Measurements from ENCODE around the gene FABP6.

FABP6 gene

DNA sequence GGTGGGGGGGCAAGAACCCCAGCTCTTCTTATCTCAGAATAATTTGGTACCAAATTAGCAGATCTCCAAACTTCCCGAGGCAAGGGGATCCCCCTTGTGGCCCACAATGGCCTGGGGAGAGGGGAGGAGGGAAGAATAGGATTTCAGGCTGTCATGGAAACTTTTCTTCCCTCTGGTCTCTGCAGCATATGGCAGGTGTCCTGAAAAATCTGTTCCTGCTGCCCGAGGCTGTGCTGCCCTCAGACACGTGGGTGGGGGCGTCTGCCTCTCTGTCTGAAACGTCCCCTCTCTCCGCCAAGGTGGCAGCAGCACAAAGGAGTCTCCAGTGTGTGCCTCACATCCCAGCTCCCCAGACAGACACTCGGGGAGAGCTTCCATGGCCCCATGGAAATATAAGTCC is 49.0 kb downstream of the FABP6 start (continued):
- no peak for TF ChIP-seq ZNF596 (tag by site-specific recombination; IDR thresholded peaks at IDR 0.05)
- TF ChIP-seq, protein P1, sequence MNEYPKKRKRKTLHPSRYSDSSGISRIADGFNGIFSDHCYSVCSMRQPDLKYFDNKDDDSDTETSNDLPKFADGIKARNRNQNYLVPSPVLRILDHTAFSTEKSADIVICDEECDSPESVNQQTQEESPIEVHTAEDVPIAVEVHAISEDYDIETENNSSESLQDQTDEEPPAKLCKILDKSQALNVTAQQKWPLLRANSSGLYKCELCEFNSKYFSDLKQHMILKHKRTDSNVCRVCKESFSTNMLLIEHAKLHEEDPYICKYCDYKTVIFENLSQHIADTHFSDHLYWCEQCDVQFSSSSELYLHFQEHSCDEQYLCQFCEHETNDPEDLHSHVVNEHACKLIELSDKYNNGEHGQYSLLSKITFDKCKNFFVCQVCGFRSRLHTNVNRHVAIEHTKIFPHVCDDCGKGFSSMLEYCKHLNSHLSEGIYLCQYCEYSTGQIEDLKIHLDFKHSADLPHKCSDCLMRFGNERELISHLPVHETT (tag by site-specific recombination; IDR thresholded peaks at IDR 0.05) = no peak
- TF ChIP-seq SP2 (tag by site-specific recombination; IDR thresholded peaks at IDR 0.05) = no peak
- TF ChIP-seq, protein P2, sequence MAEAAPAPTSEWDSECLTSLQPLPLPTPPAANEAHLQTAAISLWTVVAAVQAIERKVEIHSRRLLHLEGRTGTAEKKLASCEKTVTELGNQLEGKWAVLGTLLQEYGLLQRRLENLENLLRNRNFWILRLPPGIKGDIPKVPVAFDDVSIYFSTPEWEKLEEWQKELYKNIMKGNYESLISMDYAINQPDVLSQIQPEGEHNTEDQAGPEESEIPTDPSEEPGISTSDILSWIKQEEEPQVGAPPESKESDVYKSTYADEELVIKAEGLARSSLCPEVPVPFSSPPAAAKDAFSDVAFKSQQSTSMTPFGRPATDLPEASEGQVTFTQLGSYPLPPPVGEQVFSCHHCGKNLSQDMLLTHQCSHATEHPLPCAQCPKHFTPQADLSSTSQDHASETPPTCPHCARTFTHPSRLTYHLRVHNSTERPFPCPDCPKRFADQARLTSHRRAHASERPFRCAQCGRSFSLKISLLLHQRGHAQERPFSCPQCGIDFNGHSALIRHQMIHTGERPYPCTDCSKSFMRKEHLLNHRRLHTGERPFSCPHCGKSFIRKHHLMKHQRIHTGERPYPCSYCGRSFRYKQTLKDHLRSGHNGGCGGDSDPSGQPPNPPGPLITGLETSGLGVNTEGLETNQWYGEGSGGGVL (tag by site-specific recombination; IDR thresholded peaks at IDR 0.05) = no peak
- no peak for TF ChIP-seq MEIS1 (CRISPR knock-in tag; IDR thresholded peaks at IDR 0.05; ENCODE audit: borderline replicate concordance)

DNA sequence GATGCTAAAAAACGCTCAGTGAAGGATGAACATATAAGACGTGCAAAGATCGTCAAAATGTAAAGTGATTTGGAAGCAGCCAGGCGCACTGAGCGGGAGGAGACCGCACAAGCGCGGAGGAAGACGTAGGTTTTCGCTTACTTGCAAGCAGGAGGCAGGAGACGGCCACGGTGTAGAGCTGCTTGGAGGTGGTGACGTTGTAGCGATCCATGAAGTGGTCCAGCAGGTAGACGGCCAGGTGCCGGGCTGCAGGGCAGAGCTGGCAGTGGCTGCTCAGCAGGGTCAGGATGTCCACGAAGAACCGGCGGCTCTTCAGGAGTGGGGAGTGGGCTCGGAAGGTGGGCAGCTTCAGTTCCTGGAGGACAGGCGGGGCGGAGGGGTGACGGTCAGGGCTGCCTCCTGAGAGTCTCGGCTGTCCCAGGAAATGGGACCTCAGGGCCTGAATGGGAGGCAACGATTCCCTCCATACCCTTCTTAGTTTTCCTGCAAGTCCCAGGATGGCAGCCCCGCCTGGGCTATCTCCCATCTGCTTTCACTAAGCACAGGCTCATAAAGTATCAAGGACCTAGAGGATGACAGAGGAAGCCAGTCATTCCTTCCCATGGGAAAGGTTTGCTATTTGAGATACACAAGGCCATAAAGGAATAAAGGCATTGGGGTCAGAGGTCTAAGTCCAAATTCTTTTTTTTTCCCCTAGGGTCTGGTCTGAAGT is 51.2 kb downstream of the FABP6 start:
- no peak overlapping the region for H3K4me3 ChIP-seq (ENCODE audit: low read depth, low read length)
- H3K27ac ChIP-seq (ENCODE audit: extremely low read depth, low read depth, low read length) = no peak overlapping the region
- ChIA-PET CTCF (interaction anchor here (0.5 kb wide), 1 partner anchor 145 kb away, joined by 3 read pairs; no protein-coding TSS in a partner anchor), POLR2A (no interaction called here)
- H3K9me3 ChIP-seq (ENCODE audit: control insufficient read depth, insufficient read depth, low read depth, low read length) = no peaks in the 10 kb centered on the region
- H3K36me3 ChIP-seq (ENCODE audit: control insufficient read depth in 2 of 2, insufficient read depth in 1 of 2, low read length in 2 of 2) = no peaks in the 10 kb centered on the region
- TF ChIP-seq ZNF621 (tag by site-specific recombination; IDR thresholded peaks at IDR 0.05) = no peak
- no peak for TF ChIP-seq ZNF558 (tag by site-specific recombination; IDR thresholded peaks at IDR 0.05)
- TF ChIP-seq ZNF843 (tag by site-specific recombination; IDR thresholded peaks at IDR 0.05) = no peak
- no peak for TF ChIP-seq ZNF596 (tag by site-specific recombination; IDR thresholded peaks at IDR 0.05)
- TF ChIP-seq, protein P3, sequence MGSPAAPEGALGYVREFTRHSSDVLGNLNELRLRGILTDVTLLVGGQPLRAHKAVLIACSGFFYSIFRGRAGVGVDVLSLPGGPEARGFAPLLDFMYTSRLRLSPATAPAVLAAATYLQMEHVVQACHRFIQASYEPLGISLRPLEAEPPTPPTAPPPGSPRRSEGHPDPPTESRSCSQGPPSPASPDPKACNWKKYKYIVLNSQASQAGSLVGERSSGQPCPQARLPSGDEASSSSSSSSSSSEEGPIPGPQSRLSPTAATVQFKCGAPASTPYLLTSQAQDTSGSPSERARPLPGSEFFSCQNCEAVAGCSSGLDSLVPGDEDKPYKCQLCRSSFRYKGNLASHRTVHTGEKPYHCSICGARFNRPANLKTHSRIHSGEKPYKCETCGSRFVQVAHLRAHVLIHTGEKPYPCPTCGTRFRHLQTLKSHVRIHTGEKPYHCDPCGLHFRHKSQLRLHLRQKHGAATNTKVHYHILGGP (tag by site-specific recombination; IDR thresholded peaks at IDR 0.05) = no peak
- TF ChIP-seq ZNF169 (tag by site-specific recombination; IDR thresholded peaks at IDR 0.05) = no peak
- H3K4me1 ChIP-seq (ENCODE audit: control insufficient read depth, insufficient read depth, low read length) = no peaks in the 10 kb centered on the region

DNA sequence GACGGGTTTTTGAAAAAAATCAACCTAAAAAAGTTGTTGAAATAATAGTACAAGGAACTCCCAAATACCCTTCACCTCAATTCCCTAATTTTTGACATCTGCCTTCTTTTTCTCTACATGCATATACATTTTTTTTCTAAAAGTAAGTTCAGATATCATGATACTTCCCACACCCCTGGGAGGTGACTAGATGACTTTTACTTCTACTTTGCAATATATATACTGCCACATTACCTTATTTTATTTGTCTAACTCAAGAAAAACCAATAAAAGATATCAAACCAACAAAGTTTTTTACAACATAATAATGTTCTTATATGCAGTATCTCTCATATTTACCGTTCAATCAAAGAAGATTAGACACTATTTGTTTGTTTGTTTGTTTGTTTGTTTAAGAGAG is 52.0 kb downstream of the FABP6 start:
- no peak for TF ChIP-seq ZNF266 (tag by site-specific recombination; IDR thresholded peaks at IDR 0.05; ENCODE audit: low read depth)
- TF ChIP-seq ZNF600 (tag by site-specific recombination; IDR thresholded peaks at IDR 0.05) = no peak
- Histone ChIP-seq H3K9me3 (ENCODE audit: control insufficient read depth, insufficient read depth, low read depth, low read length) (no peaks in the 10 kb centered on the region), H3K4me1 (ENCODE audit: control insufficient read depth, insufficient read depth, low read length) (no peaks in the 10 kb centered on the region), H3K27ac (ENCODE audit: extremely low read depth, low read depth, low read length) (no peak overlapping the region), H3K4me3 (ENCODE audit: low read depth, low read length) (no peak overlapping the region), H3K36me3 (ENCODE audit: control insufficient read depth in 2 of 2, insufficient read depth in 1 of 2, low read length in 2 of 2) (no peaks in the 10 kb centered on the region)
- ChIA-PET CTCF (no interaction called here), POLR2A (no interaction called here)

DNA sequence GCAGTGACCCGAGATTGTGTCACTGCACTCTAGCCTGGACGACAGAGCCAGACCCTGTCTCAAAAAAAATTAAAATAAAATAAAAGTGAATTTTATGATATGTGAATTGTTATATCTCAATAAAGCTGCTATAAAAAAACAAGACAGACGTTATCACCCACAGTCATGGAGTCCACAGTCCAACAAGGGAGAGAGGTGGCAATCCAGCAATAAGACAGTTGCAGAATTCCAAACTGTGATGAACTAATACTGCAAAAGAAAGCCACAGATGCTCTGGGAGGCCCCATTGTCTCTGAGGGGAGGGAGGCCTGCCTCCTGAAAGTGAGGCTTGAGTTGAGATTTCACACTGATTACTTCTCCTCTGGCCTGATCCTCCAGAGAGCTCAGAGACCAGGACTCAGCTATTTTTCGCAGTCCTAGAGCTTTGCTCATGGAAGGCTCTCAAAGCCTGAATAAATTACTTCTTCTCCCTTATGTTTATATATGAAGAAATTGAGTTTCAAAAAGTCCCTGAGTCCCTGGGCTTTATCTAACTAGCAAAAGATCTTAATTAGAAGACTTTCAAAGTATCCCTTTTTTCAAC is 55.1 kb downstream of the FABP6 start:
- no peak overlapping the region for H3K27ac ChIP-seq (ENCODE audit: extremely low read depth, low read depth, low read length)
- H3K4me1 ChIP-seq (ENCODE audit: control insufficient read depth, insufficient read depth, low read length) = no peaks in the 10 kb centered on the region
- ChIA-PET CTCF (interaction anchor here (0.6 to 1.3 kb wide), 2 partner anchors 263 to 264 kb away, joined by 3 to 5 read pairs; no protein-coding TSS in a partner anchor), POLR2A (no interaction called here)
- no peaks in the 10 kb centered on the region for H3K36me3 ChIP-seq (ENCODE audit: control insufficient read depth in 2 of 2, insufficient read depth in 1 of 2, low read length in 2 of 2)
- no peak overlapping the region for H3K4me3 ChIP-seq (ENCODE audit: low read depth, low read length)
- TF ChIP-seq ZNF510 (tag by site-specific recombination; IDR thresholded peaks at IDR 0.05; ENCODE audit: insufficient replicate concordance) = no peak
- no peak for TF ChIP-seq ZNF561 (tag by site-specific recombination; IDR thresholded peaks at IDR 0.05; ENCODE audit: borderline replicate concordance)
- TF ChIP-seq, protein P4, sequence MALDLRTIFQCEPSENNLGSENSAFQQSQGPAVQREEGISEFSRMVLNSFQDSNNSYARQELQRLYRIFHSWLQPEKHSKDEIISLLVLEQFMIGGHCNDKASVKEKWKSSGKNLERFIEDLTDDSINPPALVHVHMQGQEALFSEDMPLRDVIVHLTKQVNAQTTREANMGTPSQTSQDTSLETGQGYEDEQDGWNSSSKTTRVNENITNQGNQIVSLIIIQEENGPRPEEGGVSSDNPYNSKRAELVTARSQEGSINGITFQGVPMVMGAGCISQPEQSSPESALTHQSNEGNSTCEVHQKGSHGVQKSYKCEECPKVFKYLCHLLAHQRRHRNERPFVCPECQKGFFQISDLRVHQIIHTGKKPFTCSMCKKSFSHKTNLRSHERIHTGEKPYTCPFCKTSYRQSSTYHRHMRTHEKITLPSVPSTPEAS (tag by site-specific recombination; IDR thresholded peaks at IDR 0.05) = no peak
- no peak for TF ChIP-seq BCL11A (tag by site-specific recombination; IDR thresholded peaks at IDR 0.05; ENCODE audit: low read depth)
- no peak for TF ChIP-seq ZNF548 (tag by site-specific recombination; IDR thresholded peaks at IDR 0.05)
- no peak for TF ChIP-seq ZNF354C (tag by site-specific recombination; IDR thresholded peaks at IDR 0.05; ENCODE audit: borderline replicate concordance, low read depth)
- no peak for TF ChIP-seq ZSCAN23 (tag by site-specific recombination; IDR thresholded peaks at IDR 0.05)
- TF ChIP-seq ZNF670 (tag by site-specific recombination; IDR thresholded peaks at IDR 0.05; ENCODE audit: low read depth) = no peak
- TF ChIP-seq, protein P5, sequence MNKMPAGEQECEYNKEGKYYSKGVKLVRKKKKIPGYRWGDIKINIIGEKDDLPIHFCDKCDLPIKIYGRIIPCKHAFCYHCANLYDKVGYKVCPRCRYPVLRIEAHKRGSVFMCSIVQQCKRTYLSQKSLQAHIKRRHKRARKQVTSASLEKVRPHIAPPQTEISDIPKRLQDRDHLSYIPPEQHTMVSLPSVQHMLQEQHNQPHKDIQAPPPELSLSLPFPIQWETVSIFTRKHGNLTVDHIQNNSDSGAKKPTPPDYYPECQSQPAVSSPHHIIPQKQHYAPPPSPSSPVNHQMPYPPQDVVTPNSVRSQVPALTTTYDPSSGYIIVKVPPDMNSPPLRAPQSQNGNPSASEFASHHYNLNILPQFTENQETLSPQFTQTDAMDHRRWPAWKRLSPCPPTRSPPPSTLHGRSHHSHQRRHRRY (tag by site-specific recombination; IDR thresholded peaks at IDR 0.05) = no peak
- TF ChIP-seq ZBTB8A (tag by site-specific recombination; IDR thresholded peaks at IDR 0.05) = no peak
- no peak for TF ChIP-seq ZSCAN16 (tag by site-specific recombination; IDR thresholded peaks at IDR 0.05)
- H3K9me3 ChIP-seq (ENCODE audit: control insufficient read depth, insufficient read depth, low read depth, low read length) = no peaks in the 10 kb centered on the region
